NOMO-1 treated with DMSO at 0.1 percent for 48 hours (cell line): ENCODE results near the gene ADAMTS13.

Experiments
- DNase-seq: peaks from one replicate; lab custom pipeline; 2025; ENCODE audit not compliant: unreplicated experiment; lab: John Stamatoyannopoulos, UW

The ADAMTS13 gene

GRCh38 chr9:133470427-133470924 is 48.3 kb downstream of the ADAMTS13 start:
- DNase-seq = no peak

- no peak for DNase-seq
Observed at GRCh38 chr9:133470988-133471387, 48.8 kb downstream of the ADAMTS13 start.

- DNase-seq = no peak
Observed at GRCh38 chr9:133471551-133472276, 49.5 kb downstream of the ADAMTS13 start.

GRCh38 chr9:133472277-133472645 is 50.1 kb downstream of the ADAMTS13 start:
- DNase-seq = no peak

GRCh38 chr9:133472753-133473378 is 50.7 kb downstream of the ADAMTS13 start:
- no peak for DNase-seq

GRCh38 chr9:133473743-133474142 is 51.6 kb downstream of the ADAMTS13 start:
- no peak for DNase-seq

GRCh38 chr9:133474215-133474614 is 52.0 kb downstream of the ADAMTS13 start:
- DNase-seq = peak; percentile 24

- no peak for DNase-seq
Observed at GRCh38 chr9:133474853-133475252, 52.7 kb downstream of the ADAMTS13 start.

- DNase-seq = no peak
Observed at GRCh38 chr9:133475292-133476012, 53.3 kb downstream of the ADAMTS13 start.

GRCh38 chr9:133476036-133476931 is 54.1 kb downstream of the ADAMTS13 start:
- DNase-seq = peak; percentile 33

GRCh38 chr9:133476941-133477340 is 54.8 kb downstream of the ADAMTS13 start:
- no peak for DNase-seq

GRCh38 chr9:133477461-133477860 is 55.3 kb downstream of the ADAMTS13 start:
- DNase-seq = no peak

GRCh38 chr9:133477992-133478850 is 56.1 kb downstream of the ADAMTS13 start:
- DNase-seq = peak; percentile 62

- DNase-seq = peak; percentile 82
Observed at GRCh38 chr9:133478851-133479711, 56.9 kb downstream of the ADAMTS13 start, which contains the start of gene SLC2A6. Gene SLC2A6, minus strand, starts transcription at chr9:133479099. Its CDS starts 40 bp downstream, at chr9:133479059.

GRCh38 chr9:133483611-133484010 is 61.4 kb downstream of the ADAMTS13 start:
- no peak for DNase-seq

GRCh38 chr9:133484671-133485437 is 62.7 kb downstream of the ADAMTS13 start:
- no peak for DNase-seq

- peak; percentile 64 for DNase-seq
Observed at GRCh38 chr9:133485531-133486260, 63.5 kb downstream of the ADAMTS13 start.
